Lower leg skin (tissue), 3 donors: ENCODE measurements around the gene GABRD.

Source experiments
- CTCF ChIP-seq, 3 donors: fragments of 450-650 bp; IDR thresholded peaks; one replicate each; pipeline ENCODE4 v1.5.1; 2016; ENCODE audit warnings: antibody characterized with exemption in 3 of 3, mild to moderate bottlenecking in 3 of 3, moderate library complexity in 2 of 3
- POLR2A ChIP-seq, 2 donors: fragments of 450-650 bp; IDR thresholded peaks; one replicate each; pipeline ENCODE4 v1.6.1; 2016 to 2017; ENCODE audit warnings: antibody characterized with exemption in 2 of 2, mild to moderate bottlenecking in 1 of 2, moderate library complexity in 1 of 2

GRCh38 chr1:2033165-2033564 is 14.0 kb downstream of the GABRD start:
- TF ChIP-seq POLR2A (IDR thresholded peaks at IDR 0.05): no peak
- no peak for TF ChIP-seq CTCF (IDR thresholded peaks at IDR 0.05)
